Smooth muscle cell of the coronary artery (primary cell): ENCODE results near the gene MKKS. TPM values are rescaled to one million over a fixed set of nuclear protein-coding genes. Genes with fewer than 3 reads are reported as not detected.

ENCODE experiments used
- total RNA-seq: library from RNA; depleted of rRNA; stranded (reverse); fragments of >200 nt; gene quantifications from 2 replicates; pipeline ENCODE4 v1.2.3, GENCODE V29; 2014; ENCODE audit warnings: low replicate concordance

Gene MKKS
- 3.2 and 7.4 TPM in 2 replicates for total RNA-seq

GRCh38 chr20:10433623-10434466 is at the start of gene MKKS:
MKKS (minus strand) TSS chr20:10434222; CDS start chr20:10413514, 20,708 bp downstream.

DNA sequence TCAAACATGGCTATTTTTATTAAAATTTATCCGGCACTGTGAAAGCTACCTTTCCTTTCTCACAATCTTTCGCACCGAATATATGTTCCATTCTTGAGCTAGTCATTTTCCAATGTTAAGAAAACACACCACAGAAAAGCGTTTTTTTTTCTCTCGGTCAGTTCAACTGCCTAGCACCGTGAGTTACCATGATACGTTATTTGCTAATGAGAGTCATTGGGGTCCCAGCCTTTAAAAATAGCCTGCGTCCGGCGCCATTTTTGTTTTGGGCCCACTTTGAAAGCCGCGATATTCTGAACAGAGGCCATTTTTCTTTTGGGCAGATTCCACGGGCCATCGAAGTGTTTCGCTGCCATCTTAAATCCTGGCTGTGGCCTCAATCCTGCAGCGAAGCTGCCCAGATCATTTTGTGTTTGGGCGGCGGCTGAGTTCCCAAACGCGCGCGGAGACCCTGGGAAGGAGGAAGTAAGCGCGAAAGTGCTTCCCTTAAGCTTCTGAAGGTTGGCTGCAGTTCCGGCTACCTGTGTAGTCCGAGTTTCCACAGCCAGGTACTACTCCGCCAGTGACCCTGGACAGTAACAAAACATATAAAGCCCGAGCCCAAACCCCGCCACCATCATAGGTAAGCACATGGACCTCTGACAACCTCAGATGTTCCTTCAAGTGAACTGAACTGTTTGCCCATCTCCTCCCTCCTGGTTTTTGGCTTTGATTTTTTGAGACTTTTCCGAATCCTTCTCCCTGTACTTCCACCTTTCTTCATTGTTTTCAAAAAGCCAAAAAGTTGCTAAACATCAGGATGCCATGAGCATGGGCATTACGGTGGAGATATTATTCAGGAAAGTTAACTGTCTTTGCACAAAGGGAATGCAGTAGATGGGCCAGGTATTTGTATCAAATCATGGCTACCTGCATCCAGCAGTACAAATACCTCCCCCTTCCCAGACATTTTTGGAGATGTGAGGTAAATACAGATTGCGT is 1.1 kb upstream of the MKKS start, which contains the start of gene SLX4IP:
SLX4IP (plus strand) TSS at position 474 of the 981 bp plus-strand sequence. CDS start 22,900 bp downstream, outside the sequence.

Other genes with a start within 250 kb of the MKKS start
- gene SNAP25, start 215.4 kb downstream of the MKKS start, total RNA-seq = not detected in 2 replicates
- gene SLX4IP, start 1.1 kb upstream of the MKKS start, total RNA-seq = 2.5 and 2.6 TPM in 2 replicates
- gene JAG1, start 239.8 kb upstream of the MKKS start, total RNA-seq = 126 and 252 TPM in 2 replicates